Stimulated activated CD4-positive, alpha-beta T cell treated with anti-CD3 and anti-CD28 coated beads, Interleukin-4, amount 100 ng/mL, for 1 hour (primary cell): ENCODE results near the gene SIGLEC6.

Source experiments
- DNase-seq: peaks from one replicate; pipeline ENCODE4 v3.0.0-alpha.2; 2020

Gene SIGLEC6

GRCh38 chr19:51548213-51548651 is 16.8 kb upstream of the SIGLEC6 start:
- no peak for DNase-seq

- DNase-seq, result no peak
Observed at GRCh38 chr19:51547397-51548212, 16.1 kb upstream of the SIGLEC6 start.

GRCh38 chr19:51546650-51547396 is 15.4 kb upstream of the SIGLEC6 start:
- no peak for DNase-seq

GRCh38 chr19:51546107-51546649 is 14.7 kb upstream of the SIGLEC6 start:
- DNase-seq, result no peak

GRCh38 chr19:51544038-51544437 is 12.6 kb upstream of the SIGLEC6 start:
- no peak for DNase-seq

GRCh38 chr19:51542699-51543098 is 11.2 kb upstream of the SIGLEC6 start:
- no peak for DNase-seq

GRCh38 chr19:51541458-51542357 is 10.2 kb upstream of the SIGLEC6 start:
- DNase-seq, result no peak

- DNase-seq, result no peak
Observed at GRCh38 chr19:51539821-51540366, 8.4 kb upstream of the SIGLEC6 start.

- DNase-seq, result no peak
Observed at GRCh38 chr19:51535535-51535934, 4.1 kb upstream of the SIGLEC6 start.

- no peak for DNase-seq
Observed at GRCh38 chr19:51530616-51531015, 854 bp downstream of the SIGLEC6 start.

GRCh38 chr19:51529301-51529700 is 2.2 kb downstream of the SIGLEC6 start:
- DNase-seq, result no peak

GRCh38 chr19:51525651-51526050 is 5.8 kb downstream of the SIGLEC6 start:
- DNase-seq, result no peak

GRCh38 chr19:51524666-51525264 is 6.7 kb downstream of the SIGLEC6 start:
- no peak for DNase-seq

- DNase-seq, result no peak
Observed at GRCh38 chr19:51521781-51522180, 9.7 kb downstream of the SIGLEC6 start.

- DNase-seq, result no peak
Observed at GRCh38 chr19:51521357-51521756, 10.1 kb downstream of the SIGLEC6 start.

- no peak for DNase-seq
Observed at GRCh38 chr19:51520728-51521127, 10.7 kb downstream of the SIGLEC6 start.

GRCh38 chr19:51514866-51515481 is 16.5 kb downstream of the SIGLEC6 start:
- DNase-seq, result no peak

- no peak for DNase-seq
Observed at GRCh38 chr19:51513968-51514367, 17.5 kb downstream of the SIGLEC6 start.

- no peak for DNase-seq
Observed at GRCh38 chr19:51511353-51511752, 20.1 kb downstream of the SIGLEC6 start.

- no peak for DNase-seq
Observed at GRCh38 chr19:51509823-51510660, 21.4 kb downstream of the SIGLEC6 start.
